Endothelial cell (in vitro differentiated cells): ENCODE results near the gene DSCAML1. TPM values are rescaled to one million over a fixed set of nuclear protein-coding genes. Genes with fewer than 3 reads are reported as not detected.
A peak's percentile ranks its signal among the peaks of the same experiment; 100 is the strongest.

Experiments used
- DNase-seq: peaks from one replicate; pipeline ENCODE4 v3.0.0; 2021; ENCODE audit warnings: low spot score
- H3K27ac Mint-ChIP-seq: one replicate; pipeline ENCODE4 v1.8.0; 2021; ENCODE audit warnings: mixed read lengths, inconsistent platforms; ENCODE audit not compliant: unreplicated experiment
- H3K27me3 Mint-ChIP-seq: one replicate; pipeline ENCODE4 v1.8.0; 2021; ENCODE audit warnings: mild to moderate bottlenecking, moderate library complexity, mixed read lengths, inconsistent platforms; ENCODE audit not compliant: unreplicated experiment
- H3K36me3 Mint-ChIP-seq: one replicate; pipeline ENCODE4 v1.8.0; 2021; ENCODE audit warnings: mild to moderate bottlenecking, low read depth, mixed read lengths, inconsistent platforms; ENCODE audit not compliant: unreplicated experiment
- H3K4me1 Mint-ChIP-seq: one replicate; pipeline ENCODE4 v1.8.0; 2021; ENCODE audit warnings: mild to moderate bottlenecking, mixed read lengths, inconsistent platforms; ENCODE audit not compliant: unreplicated experiment
- H3K4me3 Mint-ChIP-seq: one replicate; pipeline ENCODE4 v1.8.0; 2021; ENCODE audit warnings: mild to moderate bottlenecking, mixed read lengths, inconsistent platforms; ENCODE audit not compliant: unreplicated experiment
- H3K9me3 Mint-ChIP-seq: one replicate; pipeline ENCODE4 v1.8.0; 2021; ENCODE audit warnings: mixed read lengths, inconsistent platforms; ENCODE audit not compliant: unreplicated experiment
- total RNA-seq: library from RNA; stranded (reverse); fragmentation: NEBNext Ultra II Directional; extraction: Animal tissue kit (Norgen Biotek cat#: 25700); gene quantifications from one replicate; pipeline ENCODE4 v1.2.1, GENCODE V29; 2021; ENCODE audit not compliant: unreplicated experiment
- TF ChIP-seq, protein P1 (sequence below): fragments of 200-600 bp; sonication (generic); IDR thresholded peaks from one replicate; pipeline ENCODE4 v1.5.0; 2021; ENCODE audit warnings: antibody characterized with exemption; ENCODE audit not compliant: unreplicated experiment

Gene DSCAML1
- total RNA-seq, 1 donor from 2014 or later: 3.8 TPM

DNA sequence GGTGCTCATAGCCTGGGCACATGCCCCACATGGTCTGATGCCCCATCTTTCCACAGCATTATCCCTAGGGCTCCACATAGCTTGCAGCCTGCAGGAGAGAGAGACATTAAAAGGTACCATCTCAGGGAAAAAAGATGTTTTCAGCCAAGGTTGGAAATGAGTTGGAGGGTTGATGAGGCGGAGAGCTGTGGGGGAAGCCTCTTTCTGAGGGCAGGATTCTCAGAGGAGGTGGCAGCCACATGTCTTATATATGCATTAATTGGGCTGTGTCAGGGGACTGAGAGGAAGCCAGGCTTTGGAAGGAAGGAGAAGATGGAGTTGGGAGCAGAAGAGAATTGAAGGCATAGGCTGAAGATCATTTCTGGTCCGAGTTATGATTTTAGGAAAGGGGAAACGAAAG lies 411.5 kb downstream of the DSCAML1 start:
- peaks cover 3% of the 10 kb centered on the region for H3K4me1 Mint-ChIP-seq
- peaks cover 14% of the 10 kb centered on the region for H3K36me3 Mint-ChIP-seq
- TF ChIP-seq, protein P1, sequence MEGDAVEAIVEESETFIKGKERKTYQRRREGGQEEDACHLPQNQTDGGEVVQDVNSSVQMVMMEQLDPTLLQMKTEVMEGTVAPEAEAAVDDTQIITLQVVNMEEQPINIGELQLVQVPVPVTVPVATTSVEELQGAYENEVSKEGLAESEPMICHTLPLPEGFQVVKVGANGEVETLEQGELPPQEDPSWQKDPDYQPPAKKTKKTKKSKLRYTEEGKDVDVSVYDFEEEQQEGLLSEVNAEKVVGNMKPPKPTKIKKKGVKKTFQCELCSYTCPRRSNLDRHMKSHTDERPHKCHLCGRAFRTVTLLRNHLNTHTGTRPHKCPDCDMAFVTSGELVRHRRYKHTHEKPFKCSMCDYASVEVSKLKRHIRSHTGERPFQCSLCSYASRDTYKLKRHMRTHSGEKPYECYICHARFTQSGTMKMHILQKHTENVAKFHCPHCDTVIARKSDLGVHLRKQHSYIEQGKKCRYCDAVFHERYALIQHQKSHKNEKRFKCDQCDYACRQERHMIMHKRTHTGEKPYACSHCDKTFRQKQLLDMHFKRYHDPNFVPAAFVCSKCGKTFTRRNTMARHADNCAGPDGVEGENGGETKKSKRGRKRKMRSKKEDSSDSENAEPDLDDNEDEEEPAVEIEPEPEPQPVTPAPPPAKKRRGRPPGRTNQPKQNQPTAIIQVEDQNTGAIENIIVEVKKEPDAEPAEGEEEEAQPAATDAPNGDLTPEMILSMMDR: no peak
- no peaks in the 10 kb centered on the region for H3K9me3 Mint-ChIP-seq
- no peak for DNase-seq
- no peak overlapping the region for H3K4me3 Mint-ChIP-seq
- H3K27me3 Mint-ChIP-seq: peaks cover 7% of the 10 kb centered on the region
- H3K27ac Mint-ChIP-seq: no peak overlapping the region

DNA sequence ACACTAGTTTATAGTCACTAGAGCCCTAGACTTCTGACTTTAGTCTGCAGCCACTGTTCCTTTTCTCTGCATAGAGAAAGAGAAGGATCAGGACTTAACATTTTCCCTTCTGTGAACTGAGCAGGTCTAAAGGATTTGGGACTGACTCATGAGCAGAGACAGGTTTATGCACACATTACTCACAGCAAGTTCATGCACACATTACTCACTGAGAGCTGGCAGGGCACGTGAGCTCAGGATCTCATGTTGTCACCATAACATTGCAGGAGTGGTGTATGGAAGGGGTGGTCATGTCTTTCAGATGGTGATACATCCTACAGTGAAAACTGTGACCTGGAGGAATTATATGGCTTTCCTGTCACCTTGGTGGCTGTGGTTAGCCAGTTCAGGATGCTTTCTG lies 413.0 kb downstream of the DSCAML1 start:
- peak overlapping the region; percentile 60 for H3K4me3 Mint-ChIP-seq
- H3K9me3 Mint-ChIP-seq: no peaks in the 10 kb centered on the region
- DNase-seq: no peak
- peaks cover 7% of the 10 kb centered on the region for H3K27me3 Mint-ChIP-seq
- TF ChIP-seq, protein P1: no peak
- H3K36me3 Mint-ChIP-seq: peaks cover 7% of the 10 kb centered on the region
- H3K27ac Mint-ChIP-seq: no peak overlapping the region
- H3K4me1 Mint-ChIP-seq: peaks cover 16% of the 10 kb centered on the region

DNA sequence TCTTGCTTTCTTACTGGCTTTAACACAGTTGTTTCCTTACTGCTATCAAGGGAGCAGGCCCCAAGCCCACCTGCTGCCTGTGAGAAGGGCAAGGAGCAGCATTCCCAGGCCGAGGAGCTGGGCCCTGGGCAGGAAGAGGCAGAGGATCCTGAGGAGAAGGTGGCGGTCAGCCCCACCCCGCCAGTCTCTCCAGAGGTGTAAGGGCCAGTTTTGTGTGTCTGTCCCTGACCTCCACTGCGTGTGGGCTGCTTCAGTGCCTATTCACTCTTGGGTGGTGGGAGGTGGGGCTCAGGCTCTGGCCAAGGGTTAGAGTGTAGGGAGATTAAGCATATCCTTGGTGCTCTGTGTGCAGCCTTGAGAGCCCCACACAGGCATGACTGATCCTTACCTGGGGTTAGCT lies 414.3 kb downstream of the DSCAML1 start:
- Mint-ChIP-seq H3K36me3 (peaks cover 5% of the 10 kb centered on the region), H3K4me1 (peaks cover 21% of the 10 kb centered on the region), H3K27ac (no peak overlapping the region), H3K9me3 (no peaks in the 10 kb centered on the region), H3K27me3 (peaks cover 10% of the 10 kb centered on the region), H3K4me3 (no peak overlapping the region)
- TF ChIP-seq, protein P1: no peak
- no peak for DNase-seq

DNA sequence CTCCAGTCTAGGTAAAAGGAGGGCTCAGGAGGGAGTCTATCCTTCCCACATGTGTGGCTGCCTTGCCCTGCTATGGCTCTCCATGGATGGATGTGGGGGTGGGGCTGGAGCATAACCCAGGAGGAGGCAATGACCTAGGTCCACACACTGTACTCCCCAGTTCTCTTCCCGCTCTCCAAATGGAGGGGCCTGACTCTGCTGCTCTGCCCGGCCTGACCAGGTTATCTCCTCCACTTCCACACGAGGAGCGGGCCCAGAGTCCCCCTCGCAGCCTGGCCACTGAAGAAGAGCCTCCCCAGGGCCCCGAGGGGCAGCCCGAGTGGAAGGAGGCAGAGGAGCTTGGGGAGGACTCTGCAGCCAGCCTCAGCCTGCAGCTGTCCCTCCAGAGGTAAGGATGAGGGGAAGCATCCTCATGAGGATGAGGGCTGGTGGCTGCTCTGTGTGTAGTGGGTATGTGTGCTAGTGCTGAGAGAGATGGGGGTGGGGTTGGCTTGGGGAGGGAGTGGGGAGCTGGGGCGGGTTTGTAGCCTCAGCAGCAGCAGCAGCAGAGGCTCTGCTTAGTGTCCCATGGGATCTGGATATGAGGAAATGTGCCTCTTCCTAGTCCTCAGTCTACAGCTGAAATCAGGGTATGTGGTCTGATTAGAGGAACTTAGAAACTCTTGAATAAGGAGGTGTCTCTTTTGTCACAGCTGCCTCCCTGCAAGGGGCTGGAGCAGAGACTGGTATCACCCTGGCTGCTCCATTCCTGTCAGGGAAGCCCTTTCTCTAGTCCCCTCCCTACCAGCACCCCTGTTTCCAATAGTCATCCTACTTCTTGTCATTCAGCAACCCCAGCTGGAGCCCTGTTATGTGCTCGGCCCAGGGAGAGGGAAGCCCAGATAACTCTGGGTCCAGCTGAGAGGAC lies 415.3 kb downstream of the DSCAML1 start:
- Mint-ChIP-seq H3K27me3 (peaks cover 10% of the 10 kb centered on the region), H3K4me3 (no peak overlapping the region), H3K9me3 (no peaks in the 10 kb centered on the region), H3K36me3 (peaks cover 9% of the 10 kb centered on the region), H3K4me1 (peaks cover 21% of the 10 kb centered on the region), H3K27ac (no peak overlapping the region)
- no peak for DNase-seq
- TF ChIP-seq, protein P1: no peak

DNA sequence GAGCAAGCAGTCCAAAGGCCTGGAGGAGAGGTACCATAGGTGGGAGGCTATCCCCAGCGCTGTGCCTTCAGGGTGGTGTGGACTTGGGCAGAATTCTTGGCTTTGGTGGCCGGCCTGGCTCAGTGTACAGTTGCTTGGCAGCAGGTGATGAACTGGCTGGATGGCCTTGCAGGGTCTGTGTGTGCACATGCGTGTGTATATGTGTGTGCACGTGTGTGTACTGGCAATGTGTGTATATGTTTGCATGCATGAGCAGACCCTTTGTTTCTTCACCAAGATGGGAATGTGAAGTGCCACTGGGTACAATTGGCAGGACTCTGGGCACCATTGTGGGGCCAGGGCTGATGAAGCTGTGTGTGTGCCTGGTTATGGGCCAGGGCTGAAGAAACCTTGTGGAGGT lies 416.3 kb downstream of the DSCAML1 start:
- DNase-seq: no peak
- H3K4me3 Mint-ChIP-seq: no peak overlapping the region
- TF ChIP-seq, protein P1: no peak
- peaks cover 18% of the 10 kb centered on the region for H3K36me3 Mint-ChIP-seq
- H3K27ac Mint-ChIP-seq: no peak overlapping the region
- no peaks in the 10 kb centered on the region for H3K9me3 Mint-ChIP-seq
- peaks cover 10% of the 10 kb centered on the region for H3K27me3 Mint-ChIP-seq
- H3K4me1 Mint-ChIP-seq: peaks cover 21% of the 10 kb centered on the region
